Measurements from ENCODE around the gene GALNT16. TPM values are rescaled to one million over a fixed set of nuclear protein-coding genes. Genes with fewer than 3 reads are reported as not detected.
"Not testable (repeated sequence)": the region's sequence is repeated elsewhere in the genome, so short reads cannot be mapped to it uniquely, and the experiment has no call there.

The GALNT16 gene
- total RNA-seq, 1 experiment from 2014 or later: 0.10 TPM

DNA sequence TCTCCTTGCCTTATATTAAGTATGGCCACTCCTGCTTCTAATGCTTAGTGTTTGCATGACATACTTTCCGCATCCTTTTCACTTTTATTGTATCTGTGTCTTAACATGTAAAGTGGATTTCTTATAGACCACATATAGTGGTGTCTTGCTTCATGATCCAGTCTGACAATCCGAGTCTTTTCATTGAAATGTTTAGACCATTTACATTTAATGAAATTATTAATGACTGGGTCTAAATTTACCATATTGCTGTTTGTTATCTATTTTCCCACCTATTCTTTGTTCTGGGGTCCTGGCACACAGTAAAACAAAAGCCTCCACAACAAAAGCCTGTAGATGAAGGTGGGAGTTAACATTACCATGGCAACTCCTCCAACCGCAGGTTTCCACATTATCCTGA, 115.2 kb downstream of the GALNT16 start:
- no peak for DNase-seq (ENCODE audit: low spot score)

DNA sequence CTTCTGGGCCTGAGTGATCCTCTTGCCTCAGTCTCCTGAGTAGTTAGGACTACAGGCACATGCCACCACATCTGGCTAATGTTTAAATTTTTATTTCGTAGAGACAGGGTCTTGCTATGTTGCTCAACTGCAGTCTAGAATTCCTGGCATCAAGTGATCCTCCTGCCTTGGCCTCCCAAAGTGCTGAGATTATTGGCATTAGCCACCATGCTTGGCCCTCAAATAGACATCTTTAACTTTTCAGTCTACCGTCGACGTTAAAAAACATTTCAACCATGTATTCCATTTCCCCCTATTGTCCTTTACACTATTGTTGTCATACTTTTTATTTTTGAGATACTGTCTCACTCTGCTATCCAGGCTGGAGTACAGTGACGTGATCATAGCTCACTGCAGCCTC, 115.8 kb downstream of the GALNT16 start:
- in situ Hi-C loops (cut with HindIII; ENCODE audit: low sequenced_read_pairs): no loop called here
- no peak for DNase-seq (ENCODE audit: low spot score)

More for the DNA sequence above, 115.2 kb downstream of the GALNT16 start:
- in situ Hi-C loops (cut with HindIII; ENCODE audit: low sequenced_read_pairs): no loop called here

GRCh38 chr14:69376439-69376838, 116.5 kb downstream of the GALNT16 start:
- in situ Hi-C loops (cut with HindIII; ENCODE audit: low sequenced_read_pairs): no loop called here
- no peak for DNase-seq (ENCODE audit: low spot score)

- DNase-seq (ENCODE audit: low spot score): no peak
- in situ Hi-C loops (cut with HindIII; ENCODE audit: low sequenced_read_pairs): no loop called here
Observed at GRCh38 chr14:69378274-69378673, 118.3 kb downstream of the GALNT16 start.

GRCh38 chr14:69387311-69387710, 127.4 kb downstream of the GALNT16 start:
- in situ Hi-C loops (cut with HindIII; ENCODE audit: low sequenced_read_pairs): no loop called here
- no peak for DNase-seq (ENCODE audit: low spot score)

- in situ Hi-C loops (cut with HindIII; ENCODE audit: low sequenced_read_pairs): not testable (repeated sequence)
Observed at GRCh38 chr14:69391400-69391799, 131.4 kb downstream of the GALNT16 start.

GRCh38 chr14:69392481-69392880, 132.5 kb downstream of the GALNT16 start:
- in situ Hi-C loops (cut with HindIII; ENCODE audit: low sequenced_read_pairs): no loop called here
- DNase-seq (ENCODE audit: low spot score): no peak

More at GRCh38 chr14:69391400-69391799, 131.4 kb downstream of the GALNT16 start:
- DNase-seq (ENCODE audit: low spot score): not testable (repeated sequence)

- in situ Hi-C loops (cut with HindIII; ENCODE audit: low sequenced_read_pairs): no loop called here
- DNase-seq (ENCODE audit: low spot score): no peak
Observed at GRCh38 chr14:69395929-69396328, 136.0 kb downstream of the GALNT16 start.

- in situ Hi-C loops (cut with HindIII; ENCODE audit: low sequenced_read_pairs): no loop called here
Observed at GRCh38 chr14:69398053-69398817, 138.3 kb downstream of the GALNT16 start, which contains the start of the genes ERH and SLC39A9. Gene ERH, minus strand, starts transcription at chr14:69398299. Its CDS starts 66 bp downstream, at chr14:69398233. Gene SLC39A9, plus strand, starts transcription at chr14:69398692. Its CDS starts 678 bp downstream, at chr14:69399370.

DNA sequence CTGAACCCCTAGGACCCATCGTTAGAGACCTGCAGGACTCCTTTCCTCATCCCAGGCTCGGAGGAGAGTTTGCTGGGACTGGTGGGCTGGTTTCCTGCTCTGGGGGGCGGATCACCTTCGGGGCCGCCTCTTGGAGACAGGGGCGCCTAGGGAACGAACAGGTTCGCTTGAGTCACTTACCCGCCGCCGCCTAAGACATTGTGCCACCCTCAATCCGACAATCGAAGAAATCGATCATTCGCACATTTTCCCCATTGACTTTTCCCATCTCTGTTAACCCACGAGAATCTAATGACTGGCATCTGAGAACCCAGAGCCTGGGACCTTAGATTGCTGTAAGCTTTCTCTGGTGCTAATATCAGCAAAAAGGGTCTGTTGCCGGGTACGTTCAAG, 138.9 kb downstream of the GALNT16 start:
- DNase-seq (ENCODE audit: low spot score): no peak
- in situ Hi-C loops (cut with HindIII; ENCODE audit: low sequenced_read_pairs): no loop called here

More at GRCh38 chr14:69398053-69398817, 138.3 kb downstream of the GALNT16 start, which contains the start of the genes ERH and SLC39A9:
- peak; percentile 98 for DNase-seq (ENCODE audit: low spot score)

- DNase-seq (ENCODE audit: low spot score): no peak
- in situ Hi-C loops (cut with HindIII; ENCODE audit: low sequenced_read_pairs): no loop called here
Observed at GRCh38 chr14:69399750-69400149, 139.8 kb downstream of the GALNT16 start.

- in situ Hi-C loops (cut with HindIII; ENCODE audit: low sequenced_read_pairs): no loop called here
Observed at GRCh38 chr14:69400154-69400553, 140.2 kb downstream of the GALNT16 start.

GRCh38 chr14:69401841-69402240, 141.9 kb downstream of the GALNT16 start:
- in situ Hi-C loops (cut with HindIII; ENCODE audit: low sequenced_read_pairs): no loop called here
- DNase-seq (ENCODE audit: low spot score): no peak

More at GRCh38 chr14:69400154-69400553, 140.2 kb downstream of the GALNT16 start:
- no peak for DNase-seq (ENCODE audit: low spot score)

GRCh38 chr14:69404478-69404877, 144.5 kb downstream of the GALNT16 start:
- in situ Hi-C loops (cut with HindIII; ENCODE audit: low sequenced_read_pairs): no loop called here
- no peak for DNase-seq (ENCODE audit: low spot score)

GRCh38 chr14:69404883-69405282, 144.9 kb downstream of the GALNT16 start:
- no peak for DNase-seq (ENCODE audit: low spot score)
- in situ Hi-C loops (cut with HindIII; ENCODE audit: low sequenced_read_pairs): no loop called here

- in situ Hi-C loops (cut with HindIII; ENCODE audit: low sequenced_read_pairs): no loop called here
Observed at GRCh38 chr14:69405762-69406161, 145.8 kb downstream of the GALNT16 start.

More at GRCh38 chr14:69405762-69406161, 145.8 kb downstream of the GALNT16 start:
- DNase-seq (ENCODE audit: low spot score): no peak

Other genes starting within 250 kb of the GALNT16 start
- gene DCAF5, start 107.0 kb upstream of the GALNT16 start, total RNA-seq (2014; rRNA removed; shearing (Covaris generic)): 22.7 and 25.5 TPM in 2 replicates
- gene EXD2, start 68.7 kb upstream of the GALNT16 start, total RNA-seq (2014; rRNA removed; shearing (Covaris generic)): 10.3 and 20.4 TPM in 2 replicates
- gene ERH, start 138.1 kb downstream of the GALNT16 start, total RNA-seq (2014; rRNA removed; shearing (Covaris generic)): 313 and 338 TPM in 2 replicates
- gene SLC39A9, start 138.5 kb downstream of the GALNT16 start, total RNA-seq (2014; rRNA removed; shearing (Covaris generic)): 72.7 and 73.2 TPM in 2 replicates
- 0.31 TPM in 1 of 2 replicates, not detected in the other for gene PLEKHD1, start 224.6 kb downstream of the GALNT16 start, total RNA-seq (2014; rRNA removed; shearing (Covaris generic))

All from G401 (cell line).